HG03575 (cell line): ENCODE data around the gene CASP14.
"Not testable (repeated sequence)": the region's sequence is repeated elsewhere in the genome, so short reads cannot be mapped to it uniquely, and the experiment has no call there.

Experiments
- ATAC-seq: cut with Tn5 transposase; IDR thresholded peaks from one replicate; pipeline ENCODE4 v1.9.1; 2021; ENCODE audit not compliant: unreplicated experiment, insufficient number of reproducible peaks, low FRiP score; ENCODE audit errors: extremely low read depth

Gene CASP14, protein sequence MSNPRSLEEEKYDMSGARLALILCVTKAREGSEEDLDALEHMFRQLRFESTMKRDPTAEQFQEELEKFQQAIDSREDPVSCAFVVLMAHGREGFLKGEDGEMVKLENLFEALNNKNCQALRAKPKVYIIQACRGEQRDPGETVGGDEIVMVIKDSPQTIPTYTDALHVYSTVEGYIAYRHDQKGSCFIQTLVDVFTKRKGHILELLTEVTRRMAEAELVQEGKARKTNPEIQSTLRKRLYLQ

DNA sequence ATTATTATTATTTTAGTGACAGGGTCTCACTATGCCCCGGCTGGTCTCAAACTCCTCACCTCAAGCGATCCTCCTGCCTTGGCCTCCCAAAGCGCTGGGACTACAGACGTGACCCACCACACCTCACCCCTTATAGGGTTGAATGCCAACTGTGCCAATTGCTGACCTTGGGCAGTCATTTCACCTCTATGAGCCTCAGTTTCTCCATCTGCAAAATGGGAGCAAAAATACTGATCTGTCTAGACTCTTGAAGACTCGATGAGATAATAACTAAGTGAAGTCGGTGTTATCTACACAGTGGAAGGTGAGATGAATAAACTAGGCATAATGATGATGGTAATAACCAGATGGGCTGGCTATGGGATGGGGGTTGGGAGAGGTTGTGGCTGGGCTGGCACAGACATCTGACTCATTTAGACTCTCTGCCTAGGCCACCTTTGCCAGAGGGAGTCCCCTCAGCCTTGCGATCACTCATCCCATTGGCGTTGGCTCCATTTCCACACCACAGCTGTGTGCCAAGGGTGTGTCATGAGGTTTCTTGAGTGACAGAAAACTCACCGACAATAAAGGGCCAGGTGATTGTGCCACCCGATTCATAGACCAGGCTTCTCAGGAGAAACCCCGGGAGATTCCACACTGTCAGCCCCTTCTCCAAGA, at the start of gene CASP14:
CASP14 (plus strand) TSS at position 596 of the 657 bp plus-strand sequence. CDS start 2,772 bp downstream, outside the sequence.
- ATAC-seq: no peak

DNA sequence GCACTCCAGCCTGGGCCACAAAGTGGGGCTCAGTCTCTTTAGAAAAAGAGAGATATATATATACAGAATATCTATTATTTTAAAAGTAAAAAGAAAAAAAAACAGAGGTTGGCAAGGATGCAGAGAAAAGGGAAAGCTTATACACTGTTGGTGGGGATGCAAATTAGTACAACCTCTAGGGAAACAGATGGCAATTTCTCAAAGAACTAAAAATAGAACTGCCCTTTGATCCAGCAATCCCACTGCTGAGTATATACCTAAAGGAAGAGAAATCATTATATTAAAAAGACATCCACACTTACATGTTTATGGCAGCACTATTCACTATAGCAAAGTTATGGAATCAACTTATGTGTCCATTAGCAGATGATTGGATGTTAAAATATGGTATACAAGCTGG, 41.0 kb upstream of the CASP14 start:
- ATAC-seq: no peak

DNA sequence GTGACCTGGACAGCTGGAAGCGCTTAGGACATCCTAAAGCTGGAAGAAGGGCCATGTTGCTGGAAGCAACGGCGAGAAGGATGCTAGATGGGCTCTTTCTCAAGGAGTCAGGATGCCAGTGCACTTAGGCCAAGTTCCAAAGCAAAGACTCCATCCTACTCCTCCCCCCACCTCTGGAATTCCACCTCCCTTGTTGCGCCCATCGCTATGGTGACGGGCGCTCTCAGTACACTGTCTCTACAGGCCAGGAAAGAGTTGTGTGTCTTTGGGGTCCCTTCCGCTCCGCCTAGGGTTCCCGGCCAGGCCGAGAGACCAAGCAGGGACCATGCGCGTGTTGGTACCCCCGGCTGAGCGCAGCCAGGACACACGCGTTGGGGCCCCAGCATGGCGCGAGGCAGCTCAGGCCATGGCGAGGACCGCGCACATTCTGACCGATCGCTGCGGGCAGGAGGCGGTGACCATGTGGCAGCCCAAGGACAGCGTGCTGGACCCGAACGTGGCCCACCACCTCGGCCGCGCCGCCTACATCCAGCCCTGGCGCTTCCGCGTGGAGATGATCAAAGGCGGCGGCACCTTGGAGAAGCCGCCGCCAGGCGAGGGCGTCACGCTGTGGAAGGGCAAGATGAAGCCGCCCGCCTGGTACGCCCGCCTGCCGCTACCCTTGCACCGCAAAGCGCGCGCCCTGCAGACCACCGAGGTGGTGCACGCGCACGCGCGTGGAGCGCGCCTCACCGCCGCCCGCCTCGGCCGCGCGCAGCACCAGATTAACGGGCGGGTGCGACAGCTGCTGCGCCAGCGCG, 38.6 kb upstream of the CASP14 start:
- ATAC-seq: no peak

DNA sequence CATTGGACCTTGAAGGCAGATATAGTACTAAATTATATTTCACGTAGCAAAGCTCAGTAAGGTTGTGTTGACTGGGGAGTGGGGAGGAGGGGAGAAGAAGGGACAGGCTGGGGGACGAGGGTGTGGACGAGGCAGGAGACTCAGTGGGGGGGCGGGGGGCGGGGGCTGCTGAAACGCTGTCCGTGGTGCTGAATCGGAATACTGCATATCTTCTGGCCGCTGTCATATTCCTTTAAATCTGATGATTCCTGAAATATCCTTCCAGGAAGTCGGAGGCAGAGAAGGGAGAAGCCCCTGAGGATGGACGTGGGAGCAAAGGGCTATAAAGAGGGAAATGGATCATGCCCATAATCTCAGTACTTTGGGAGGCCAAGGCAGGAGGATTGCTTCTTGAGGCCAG, 34.7 kb upstream of the CASP14 start:
- no peak for ATAC-seq

DNA sequence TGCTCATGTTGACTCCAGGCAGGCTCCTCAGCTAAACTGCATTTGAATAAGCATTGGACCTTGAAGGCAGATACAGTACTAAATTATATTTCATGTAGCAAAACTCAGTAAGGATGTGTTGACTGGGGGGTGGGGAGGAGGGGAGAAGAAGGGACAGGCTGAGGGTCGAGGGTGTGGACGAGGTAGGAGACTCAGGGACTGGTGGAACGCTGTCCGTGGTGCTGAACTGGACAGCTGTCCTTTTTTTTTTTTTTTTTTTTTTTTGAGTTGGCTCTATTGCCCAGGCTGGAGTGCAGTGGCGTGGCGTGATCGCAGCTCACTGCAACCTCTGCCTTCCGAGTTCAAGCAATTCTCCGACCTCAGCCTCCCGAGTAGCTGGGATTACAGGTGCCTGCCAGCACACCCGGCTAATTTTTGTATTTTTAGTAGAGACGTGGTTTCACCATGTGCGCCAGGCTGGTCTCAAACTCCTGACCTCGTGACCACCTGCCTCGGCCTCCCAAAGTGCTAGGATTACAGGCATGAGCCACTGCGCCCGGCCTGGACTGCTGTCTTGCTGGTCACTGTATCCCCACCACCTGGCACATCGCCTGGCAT, 33.2 kb upstream of the CASP14 start:
- ATAC-seq: no peak

DNA sequence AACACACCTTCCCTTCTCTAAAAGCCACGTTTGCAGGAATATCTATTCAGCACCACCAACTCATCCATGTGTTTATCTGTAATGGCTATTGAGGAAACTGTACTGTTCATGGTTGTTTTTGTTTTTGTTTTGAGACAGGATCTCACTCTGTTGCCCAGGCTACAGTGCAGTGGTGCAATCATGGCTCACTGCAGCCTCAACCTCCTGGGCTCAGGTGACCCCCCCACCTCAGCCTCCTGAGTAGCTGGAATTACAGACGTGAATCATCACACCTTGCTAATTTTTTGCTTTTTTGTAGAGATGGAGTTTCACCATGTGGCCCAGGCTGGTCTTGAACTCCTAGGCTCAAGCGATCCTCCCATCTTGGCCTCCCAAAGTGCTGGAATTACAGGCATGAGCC, 30.4 kb upstream of the CASP14 start:
- ATAC-seq: not testable (repeated sequence)

DNA sequence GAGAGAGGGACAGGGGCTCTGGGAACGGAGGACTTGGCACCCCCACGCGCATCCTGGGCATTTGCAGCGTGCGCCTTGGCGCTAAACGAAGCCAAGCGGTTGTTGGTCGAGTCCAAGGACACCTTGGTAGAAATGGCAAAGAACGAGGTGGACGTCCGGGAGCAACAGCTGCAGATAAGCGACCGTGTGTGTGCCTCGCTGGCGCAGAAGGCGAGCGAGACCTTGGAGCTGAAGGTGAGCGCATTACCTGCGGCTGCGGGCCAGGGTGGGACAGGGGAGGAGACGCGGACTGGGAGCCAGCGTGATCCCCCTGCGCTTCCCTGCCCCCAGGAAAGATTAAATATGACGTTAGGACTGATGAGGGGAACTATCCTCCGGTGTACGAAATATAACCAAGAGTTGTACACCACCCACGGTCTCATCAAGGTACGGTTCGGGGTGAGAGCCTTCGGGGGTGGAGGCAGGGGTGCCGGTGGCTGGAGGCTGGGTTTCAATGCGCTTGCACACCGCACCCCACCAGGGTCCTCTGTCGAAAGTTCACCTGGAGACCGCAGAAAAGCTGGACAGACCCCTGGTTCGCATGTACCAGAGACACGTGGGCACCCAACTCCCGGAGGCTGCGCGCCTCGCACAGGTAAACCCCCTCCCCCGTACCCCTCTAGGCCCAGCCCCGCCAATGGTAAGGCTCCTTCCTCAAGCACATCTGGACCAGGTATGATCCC, 27.8 kb upstream of the CASP14 start:
- no peak for ATAC-seq

DNA sequence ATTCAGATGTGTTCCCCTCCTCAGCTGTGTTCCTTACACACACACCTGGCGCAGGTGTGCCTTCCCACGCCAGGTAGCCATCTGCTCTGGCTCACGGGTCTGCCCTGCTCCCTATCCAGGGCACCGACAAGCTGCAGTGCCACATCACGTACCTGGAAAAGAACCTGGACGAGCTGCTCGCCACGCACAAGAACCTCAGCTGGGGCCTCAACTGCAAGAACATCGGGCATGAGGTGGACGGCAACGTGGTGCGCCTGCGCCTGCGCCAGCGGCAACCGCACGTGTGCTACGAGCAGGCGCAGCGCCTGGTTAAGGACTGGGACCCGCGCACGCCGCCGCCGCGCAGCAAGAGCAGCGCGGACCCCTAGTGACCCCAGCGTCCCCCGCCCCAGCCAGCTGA, 26.5 kb upstream of the CASP14 start:
- ATAC-seq: no peak

DNA sequence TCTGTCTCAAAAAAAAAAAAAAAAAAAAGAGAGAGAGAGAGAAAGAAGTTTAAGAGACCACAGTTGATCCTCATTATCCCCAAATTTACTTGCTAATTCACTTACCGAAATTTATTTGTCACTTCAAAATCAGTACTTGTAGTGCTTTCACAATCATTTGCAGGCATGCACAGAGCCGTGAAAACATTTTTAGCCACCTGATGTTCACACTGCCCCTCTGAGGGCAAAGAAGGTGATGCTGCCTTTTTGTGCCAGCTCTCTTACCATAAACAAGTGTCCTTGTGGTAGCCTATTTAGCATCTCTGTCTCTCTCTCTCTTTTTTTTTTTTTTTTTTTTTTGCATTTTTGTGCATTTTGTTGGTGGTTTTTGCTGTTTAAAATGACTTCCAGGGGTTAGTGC, 24.1 kb upstream of the CASP14 start:
- ATAC-seq: no peak

DNA sequence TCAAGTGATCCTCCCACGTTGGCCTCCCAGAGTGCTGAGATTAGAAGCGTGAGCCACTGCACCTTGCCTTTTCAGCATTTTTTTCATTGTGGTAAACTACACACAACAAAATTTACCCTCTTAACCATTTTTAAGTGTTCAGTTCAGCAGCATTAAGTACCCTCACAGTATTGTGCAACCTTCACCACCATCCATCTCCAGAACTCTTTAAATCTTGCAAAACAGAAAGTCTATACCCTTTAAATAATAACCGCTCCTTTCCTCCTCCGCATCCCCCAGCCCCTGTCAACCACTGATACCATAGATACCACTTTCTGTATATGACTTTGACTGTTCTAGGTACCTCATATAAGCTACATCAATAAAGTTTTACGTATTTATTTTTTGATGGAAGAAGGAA, 20.8 kb upstream of the CASP14 start:
- ATAC-seq: no peak

DNA sequence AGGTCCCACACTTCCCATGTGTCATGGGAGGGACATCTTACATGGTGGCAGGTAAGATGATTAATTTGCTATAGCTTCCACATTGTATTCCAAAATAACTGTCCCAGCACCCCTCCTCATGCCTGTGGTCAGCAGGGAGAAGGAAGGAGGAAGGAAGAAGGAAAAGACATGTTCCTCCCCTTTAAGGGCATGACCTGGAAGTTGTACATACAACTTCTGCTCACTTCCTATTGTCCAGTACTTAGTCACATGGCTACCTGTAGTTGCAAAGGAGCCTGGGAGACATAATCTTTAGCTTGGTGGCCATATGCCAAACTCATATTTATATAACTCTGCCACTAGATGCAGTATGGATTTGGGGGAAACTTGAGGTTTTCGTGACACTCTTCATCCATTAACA, 17.6 kb upstream of the CASP14 start:
- no peak for ATAC-seq

DNA sequence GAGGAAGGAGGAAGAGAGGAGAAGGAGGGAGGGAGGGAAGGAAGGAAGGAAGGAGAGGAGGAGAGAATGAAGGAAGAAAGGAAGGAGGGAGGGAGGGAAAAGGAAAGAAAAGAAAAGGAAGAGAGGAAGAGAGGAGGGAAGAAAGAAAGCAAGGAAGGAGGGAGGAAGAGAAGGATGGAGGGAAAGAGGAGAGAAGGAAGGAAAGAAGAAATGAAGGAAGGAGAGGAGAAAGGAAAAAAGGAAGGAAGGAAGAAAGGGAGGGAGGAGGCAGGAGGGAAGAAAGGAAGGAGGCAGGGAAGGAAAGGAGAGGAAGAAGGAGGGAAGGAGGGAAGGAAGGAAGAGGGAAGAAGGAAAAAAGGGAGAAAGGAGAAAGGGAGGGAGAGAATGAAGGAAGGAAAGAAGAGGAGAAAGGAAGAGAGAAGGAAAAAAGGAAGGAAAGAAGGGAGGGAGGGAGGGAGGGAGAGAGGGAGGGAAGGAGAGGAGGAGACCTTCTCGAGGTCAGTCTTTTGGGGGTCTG, 13.4 kb upstream of the CASP14 start:
- ATAC-seq: no peak

DNA sequence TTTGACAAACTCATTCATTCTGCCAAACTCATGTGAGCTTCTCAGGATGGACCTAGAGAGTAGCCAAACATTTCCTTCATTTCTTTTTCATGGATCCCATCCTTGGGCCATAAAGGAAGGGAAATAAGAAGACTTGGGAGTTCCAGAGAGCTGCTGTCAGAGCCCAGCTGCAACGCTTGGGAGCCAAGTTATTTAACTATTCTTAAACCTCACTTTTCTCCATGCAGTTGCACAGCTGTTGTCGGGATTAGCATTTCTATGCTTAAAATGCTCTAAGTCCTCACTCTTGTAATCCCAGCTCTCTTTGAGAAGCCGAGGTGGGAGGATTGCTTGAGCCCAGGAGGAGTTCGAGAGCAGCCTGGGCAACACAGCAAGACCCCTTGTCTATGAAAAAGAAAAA, 11.7 kb upstream of the CASP14 start:
- ATAC-seq: no peak

DNA sequence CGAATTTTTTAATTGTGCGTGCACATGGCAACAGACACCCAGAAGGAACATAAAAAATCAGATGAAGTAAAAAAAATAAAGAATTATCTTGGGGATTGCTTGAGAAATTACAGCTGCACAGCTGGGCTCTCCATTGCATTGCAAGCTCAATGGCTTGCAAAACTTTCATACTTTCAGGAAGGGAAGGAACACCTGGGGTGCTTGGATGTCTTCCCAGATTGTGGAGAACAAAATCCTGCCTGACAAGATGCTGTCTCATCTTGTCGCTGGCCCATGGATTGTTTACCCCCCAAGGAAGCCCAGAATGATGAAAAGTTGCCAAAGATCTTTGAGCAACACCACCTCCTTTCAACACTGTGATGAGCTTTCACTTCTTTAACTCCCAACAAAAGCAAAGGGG, 11.0 kb upstream of the CASP14 start:
- no peak for ATAC-seq

DNA sequence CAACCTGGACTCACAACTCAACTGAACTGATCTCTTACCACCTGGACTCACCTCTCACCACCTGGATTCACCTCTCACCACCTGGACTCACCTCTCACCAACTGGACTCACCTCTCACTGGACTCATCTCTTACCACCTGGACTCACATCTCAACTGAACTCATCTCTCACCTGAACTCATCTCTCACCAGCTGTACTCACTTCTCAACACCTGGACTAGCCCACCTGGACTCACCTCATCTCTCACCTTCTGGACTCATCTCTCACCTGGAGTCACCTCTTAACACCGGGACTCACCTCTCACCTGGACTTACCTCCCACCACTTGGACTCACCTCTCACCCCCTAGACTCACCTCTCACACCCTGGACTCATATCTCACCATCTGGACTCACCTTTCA, 7.3 kb upstream of the CASP14 start:
- no peak for ATAC-seq

DNA sequence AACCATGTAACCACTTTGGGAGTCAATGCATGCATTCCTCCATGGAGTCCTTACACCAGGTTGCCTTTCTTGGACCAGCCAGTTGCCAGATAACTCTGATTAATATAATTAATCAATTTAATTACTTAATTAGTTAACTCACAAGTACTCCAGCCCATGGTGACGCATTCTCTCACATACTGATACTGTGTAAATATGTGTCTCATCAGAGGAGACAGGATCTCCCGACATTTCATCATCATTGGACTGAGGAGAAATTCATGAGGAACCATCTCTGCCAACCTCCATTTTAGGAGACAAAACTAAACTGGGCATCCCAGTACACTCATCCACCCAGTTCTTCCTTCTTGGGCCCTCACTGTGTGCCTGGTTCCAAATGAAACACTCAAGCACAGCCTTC, 6.5 kb upstream of the CASP14 start:
- ATAC-seq: no peak

DNA sequence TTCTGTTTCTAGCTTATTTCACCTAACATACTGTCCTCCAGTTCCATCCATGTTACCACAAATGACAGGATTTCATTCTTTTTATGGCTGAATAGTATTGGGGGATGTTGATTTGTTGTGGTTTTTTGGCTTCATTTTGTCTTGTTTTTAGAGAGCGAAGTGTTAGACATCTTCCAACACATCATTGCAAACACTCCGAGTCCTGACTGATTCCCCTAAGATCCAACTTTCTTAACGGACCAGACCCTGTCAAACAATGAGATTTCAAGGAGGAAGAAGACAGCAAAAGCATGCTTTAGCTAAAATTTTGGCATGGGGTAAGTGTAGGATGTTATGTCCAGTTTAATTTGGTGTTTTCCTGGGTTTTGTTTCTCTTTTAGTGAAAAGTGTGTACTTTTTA, 3.8 kb upstream of the CASP14 start:
- ATAC-seq: no peak

DNA sequence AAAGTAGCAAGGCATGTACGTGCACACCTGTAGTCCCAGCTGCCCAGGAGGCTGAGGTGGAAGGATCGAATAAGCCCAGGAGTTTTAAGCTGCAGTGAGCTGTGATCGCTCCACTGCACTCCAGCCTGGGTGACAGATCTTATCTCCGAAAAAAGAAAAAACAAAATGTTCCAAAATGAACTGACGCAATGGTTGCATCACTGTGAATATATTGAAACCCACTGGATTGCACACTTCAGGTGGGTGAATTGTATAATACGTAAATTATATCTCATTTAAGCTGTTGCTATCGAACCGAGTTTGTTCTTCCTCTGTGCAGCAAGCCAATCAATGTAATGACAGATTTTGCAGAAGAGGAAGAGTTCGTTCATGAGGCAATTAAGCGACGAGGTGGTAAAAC, 1.6 kb upstream of the CASP14 start:
- ATAC-seq: no peak

DNA sequence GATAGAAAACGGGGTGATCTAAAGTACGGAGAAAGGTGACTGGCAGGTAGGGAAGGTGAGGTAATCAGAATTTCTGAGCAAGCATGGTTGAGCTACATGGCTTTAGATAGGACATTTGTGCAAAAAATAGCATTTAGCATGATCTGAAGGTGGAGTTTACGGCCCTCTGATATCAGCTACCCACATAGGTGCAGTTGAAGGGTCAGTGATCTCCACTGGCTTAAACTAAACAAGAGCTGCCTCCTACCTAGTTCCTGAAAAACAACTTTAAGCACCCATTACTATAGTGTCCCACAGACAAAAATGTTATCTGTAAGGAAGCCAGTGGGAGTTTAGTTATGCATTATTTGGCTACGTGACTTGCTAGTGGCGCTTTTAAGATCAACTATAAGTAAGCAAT, 1.2 kb upstream of the CASP14 start:
- ATAC-seq: no peak
